ENCODE data around the gene GNA15. TPM values are rescaled to one million over a fixed set of nuclear protein-coding genes. Genes with fewer than 3 reads are reported as not detected.

The GNA15 gene
- total RNA-seq, 6 experiments from 2014 or later = 0.31 to 3.9 (median 0.83) TPM

GRCh38 chr19:3186160-3186688 is 50.4 kb downstream of the GNA15 start:
- intact Hi-C loops (cut with DNase I) = no loop called here
- TF ChIP-seq POLR2A (IDR thresholded peaks at IDR 0.05) (no peak), CTCF (IDR thresholded peaks at IDR 0.05) (no peak)
- Histone ChIP-seq H3K4me3 (peak overlapping the region; percentile 83 to 99 (median 84)), H3K4me1 (peaks cover 0 to 16% (median 5%) of the 10 kb centered on the region in 4 donors), H3K27ac (peak overlapping the region in 1 of 3 donors; percentile 73), H3K36me3 (no peaks in the 10 kb centered on the region), H3K9me3 (no peaks in the 10 kb centered on the region), H3K27me3 (no peaks in the 10 kb centered on the region)
- WGBS (ENCODE audit: insufficient coverage, low coverage, low lambda C conversion rate, missing lambda C conversion rate) = 0% methylated on average over 4 of the region's 38 CpGs
- peak in 3 of 4 donors; percentile 3 to 20 (median 4) for ATAC-seq
- peak in 1 of 3 donors; percentile 62 for DNase-seq

DNA sequence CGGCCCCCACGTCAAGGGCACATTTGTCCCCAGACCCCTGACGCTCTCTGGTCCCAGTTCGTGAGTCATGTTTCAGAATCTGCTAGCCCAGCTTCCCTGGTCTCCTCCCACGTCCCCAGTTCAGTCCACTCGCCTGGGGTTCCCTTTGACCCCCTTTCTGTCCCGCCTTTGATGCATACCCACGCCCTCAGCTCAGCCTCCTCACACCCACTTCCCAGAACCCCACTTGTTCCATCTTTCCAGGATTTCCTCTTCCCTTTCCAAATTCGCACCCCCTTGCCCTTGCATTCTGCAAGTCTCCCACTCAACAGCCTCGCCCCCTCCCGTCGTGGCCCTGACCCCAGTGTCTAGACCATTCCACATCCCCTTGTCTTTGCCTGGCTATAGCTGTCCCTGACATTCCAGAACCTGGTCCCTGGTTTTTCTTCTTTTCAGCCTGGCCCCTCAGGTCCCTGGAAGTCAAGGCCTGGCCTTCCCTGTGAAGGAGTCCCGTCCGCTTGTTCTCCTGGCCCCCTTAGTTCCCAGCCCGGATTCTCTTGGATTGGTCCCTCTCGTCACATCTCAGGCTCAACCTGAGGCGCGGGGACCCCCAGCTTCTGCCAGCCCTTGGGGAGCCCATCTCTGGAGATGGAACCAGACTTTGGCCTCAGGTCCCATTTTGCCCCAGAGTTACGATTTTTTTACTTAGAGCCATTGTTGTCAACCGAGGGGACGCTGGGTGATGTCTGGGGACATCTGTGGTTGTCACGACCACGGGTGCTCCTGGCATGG is 51.2 kb downstream of the GNA15 start:
- Histone ChIP-seq H3K27ac (no peak overlapping the region), H3K4me1 (peaks cover 0 to 16% (median 5%) of the 10 kb centered on the region in 4 donors), H3K27me3 (no peaks in the 10 kb centered on the region), H3K36me3 (no peaks in the 10 kb centered on the region), H3K4me3 (peak overlapping the region; percentile 83 to 99 (median 84)), H3K9me3 (no peaks in the 10 kb centered on the region)
- WGBS (ENCODE audit: insufficient coverage, low coverage, low lambda C conversion rate, missing lambda C conversion rate) = 50% methylated on average over 12 of the region's 23 CpGs
- no peak for TF ChIP-seq CTCF (IDR thresholded peaks at IDR 0.05)
- TF ChIP-seq POLR2A (IDR thresholded peaks at IDR 0.05) = no peak
- ATAC-seq (no peak), DNase-seq (peak in 1 of 3 donors; percentile 48)
- intact Hi-C loops (cut with DNase I) = no loop called here

- intact Hi-C loops (cut with DNase I) = no loop called here
- peaks cover 0 to 16% (median 5%) of the 10 kb centered on the region in 4 donors for H3K4me1 ChIP-seq
- peak in 1 of 3 donors; percentile 50 for DNase-seq
- no peaks in the 10 kb centered on the region for H3K9me3 ChIP-seq
- no peak overlapping the region for H3K4me3 ChIP-seq
- no peak overlapping the region for H3K27ac ChIP-seq
- 81% methylated on average over 15 of the region's 36 CpGs for WGBS (ENCODE audit: insufficient coverage, low coverage, low lambda C conversion rate, missing lambda C conversion rate)
- no peak for ATAC-seq
- no peaks in the 10 kb centered on the region for H3K36me3 ChIP-seq
- H3K27me3 ChIP-seq = no peaks in the 10 kb centered on the region
- TF ChIP-seq POLR2A (IDR thresholded peaks at IDR 0.05) (no peak), CTCF (IDR thresholded peaks at IDR 0.05) (no peak)
Measured at GRCh38 chr19:3187662-3188511, 52.1 kb downstream of the GNA15 start.

- DNase-seq (peak in 2 of 3 donors; percentile 62 to 65), ATAC-seq (no peak)
- TF ChIP-seq POLR2A (IDR thresholded peaks at IDR 0.05) = no peak
- TF ChIP-seq CTCF (IDR thresholded peaks at IDR 0.05) = no peak
- peak overlapping the region in 1 of 3 donors; percentile 13 for H3K27ac ChIP-seq
- WGBS (ENCODE audit: insufficient coverage, low coverage, low lambda C conversion rate, missing lambda C conversion rate) = 87% methylated on average over 9 of the region's 35 CpGs
- no peaks in the 10 kb centered on the region for H3K27me3 ChIP-seq
- no peaks in the 10 kb centered on the region for H3K36me3 ChIP-seq
- H3K4me3 ChIP-seq = no peak overlapping the region
- peaks cover 0 to 16% (median 5%) of the 10 kb centered on the region in 4 donors for H3K4me1 ChIP-seq
- H3K9me3 ChIP-seq = no peaks in the 10 kb centered on the region
- intact Hi-C loops (cut with DNase I) = no loop called here
Measured at GRCh38 chr19:3188627-3189596, 53.1 kb downstream of the GNA15 start.
